H9 (cell line): ENCODE measurements around the gene DYRK1A. TPM values are rescaled to one million over a fixed set of nuclear protein-coding genes. Genes with fewer than 3 reads are reported as not detected.

Experiments
- DNase-seq: peaks from one replicate; pipeline ENCODE4 v3.0.0-alpha.2; 2017
- H2AFZ ChIP-seq: one replicate; pipeline ENCODE4 v1.6.1; 2013; ENCODE audit warnings: mild to moderate bottlenecking, low read length, control low read depth, moderate library complexity
- H2AK5ac ChIP-seq: 2 replicates; pipeline ENCODE4 v1.6.1; 2013; ENCODE audit warnings: low read length, control low read depth, mixed read lengths; ENCODE audit not compliant: insufficient read length
- H2BK120ac ChIP-seq: one replicate; pipeline ENCODE4 v1.6.1; 2013; ENCODE audit warnings: low read depth, mild to moderate bottlenecking, low read length, control low read depth, inconsistent platforms; ENCODE audit not compliant: poor library complexity, severe bottlenecking
- H2BK12ac ChIP-seq: 2 replicates; pipeline ENCODE4 v1.6.1; 2013; ENCODE audit warnings: low read length, control low read depth, mixed read lengths, low read depth; ENCODE audit not compliant: insufficient read length
- H2BK15ac ChIP-seq: 2 replicates; pipeline ENCODE4 v1.6.1; 2013; ENCODE audit warnings: low read depth, low read length, control low read depth
- H2BK20ac ChIP-seq: one replicate; pipeline ENCODE4 v1.6.1; 2013; ENCODE audit warnings: low read depth, mild to moderate bottlenecking, low read length, control low read depth, inconsistent platforms; ENCODE audit not compliant: poor library complexity, severe bottlenecking
- H2BK5ac ChIP-seq: 2 replicates; pipeline ENCODE4 v1.6.1; 2013; ENCODE audit warnings: low read length, control low read depth, mixed read lengths; ENCODE audit not compliant: insufficient read length
- H3K14ac ChIP-seq: 2 replicates; pipeline ENCODE4 v1.6.1; 2013; ENCODE audit warnings: low read length, control low read depth; ENCODE audit not compliant: insufficient read depth
- H3K18ac ChIP-seq: 2 replicates; pipeline ENCODE4 v1.6.1; 2013; ENCODE audit warnings: low read depth, mild to moderate bottlenecking, mixed read lengths, low read length, control low read depth; ENCODE audit not compliant: insufficient read length
- H3K23ac ChIP-seq: 2 replicates; pipeline ENCODE4 v1.6.1; 2013; ENCODE audit warnings: low read length, control low read depth, mixed read lengths, low read depth; ENCODE audit not compliant: insufficient read length
- H3K23me2 ChIP-seq: 2 replicates; pipeline ENCODE4 v1.6.1; 2013; ENCODE audit warnings: low read depth, mild to moderate bottlenecking, mixed read lengths, low read length, control low read depth; ENCODE audit not compliant: insufficient read length, poor library complexity, severe bottlenecking
- H3K27ac ChIP-seq: 2 replicates; pipeline ENCODE4 v1.5.1; 2013; ENCODE audit warnings: low read length, control low read depth, mixed read lengths, low read depth; ENCODE audit not compliant: insufficient read length
- H3K27me3 ChIP-seq: 2 replicates; pipeline ENCODE4 v1.6.1; 2013; ENCODE audit warnings: low read length, control low read depth, inconsistent platforms; ENCODE audit not compliant: insufficient read depth
- H3K4ac ChIP-seq: 2 replicates; pipeline ENCODE4 v1.6.1; 2013; ENCODE audit warnings: low read depth, mild to moderate bottlenecking, control low read depth, inconsistent platforms, low read length, moderate library complexity
- H3K4me1 ChIP-seq: 2 replicates; pipeline ENCODE4 v1.6.1; 2013; ENCODE audit warnings: low read length, control low read depth, inconsistent platforms; ENCODE audit not compliant: insufficient read depth
- H3K4me2 ChIP-seq: 2 replicates; pipeline ENCODE4 v1.6.1; 2013; ENCODE audit warnings: low read length, control low read depth, mixed read lengths; ENCODE audit not compliant: insufficient read length, insufficient read depth
- H3K56ac ChIP-seq: 2 replicates; pipeline ENCODE4 v1.6.1; 2013; ENCODE audit warnings: low read depth, mild to moderate bottlenecking, mixed read lengths, low read length, control low read depth; ENCODE audit not compliant: insufficient read length
- H3K79me1 ChIP-seq: 2 replicates; pipeline ENCODE4 v1.6.1; 2013; ENCODE audit warnings: low read depth, mild to moderate bottlenecking, moderate library complexity, low read length, control low read depth, inconsistent platforms; ENCODE audit not compliant: insufficient read depth, poor library complexity, severe bottlenecking
- H3K79me2 ChIP-seq: 2 replicates; pipeline ENCODE4 v1.6.1; 2013; ENCODE audit warnings: low read length, control low read depth, inconsistent platforms; ENCODE audit not compliant: insufficient read depth
- H3K9ac ChIP-seq: 2 replicates; pipeline ENCODE4 v1.6.1; 2013; ENCODE audit warnings: low read length, control low read depth, mixed read lengths; ENCODE audit not compliant: insufficient read length; ENCODE audit errors: extremely low read depth
- H3K9me3 ChIP-seq: one replicate; pipeline ENCODE4 v1.6.1; 2013; ENCODE audit warnings: low read depth, low read length, inconsistent platforms; ENCODE audit not compliant: control insufficient read depth
- H3T11ph ChIP-seq: one replicate; pipeline ENCODE4 v1.6.1; 2013; ENCODE audit warnings: mild to moderate bottlenecking, low read length, control low read depth, inconsistent platforms
- H4K20me1 ChIP-seq: one replicate; pipeline ENCODE4 v1.6.1; 2013; ENCODE audit not compliant: control insufficient read depth, insufficient read length, insufficient read depth
- H4K5ac ChIP-seq: 2 replicates; pipeline ENCODE4 v1.6.1; 2013; ENCODE audit warnings: low read depth, mild to moderate bottlenecking, mixed read lengths, low read length, control low read depth; ENCODE audit not compliant: insufficient read length
- H4K8ac ChIP-seq: replicated peaks from 2 replicates; pipeline ENCODE4 v1.6.1; 2013; ENCODE audit warnings: low read length, control low read depth, mixed read lengths, low read depth; ENCODE audit not compliant: insufficient read length
- H4K91ac ChIP-seq: 2 replicates; pipeline ENCODE4 v1.6.1; 2013; ENCODE audit warnings: low read depth, mild to moderate bottlenecking, moderate library complexity, mixed read lengths, low read length, control low read depth; ENCODE audit not compliant: insufficient read length
- H3K27ac Mint-ChIP-seq, 3 experiments: 2 replicates in 2 of 3; 3 replicates in 1 of 3; pipeline ENCODE4 v1.8.0; 2020 to 2021; ENCODE audit warnings: mixed read lengths in 3 of 3, mild to moderate bottlenecking in 1 of 3, moderate library complexity in 1 of 3
- H3K27me3 Mint-ChIP-seq: 2 replicates; pipeline ENCODE4 v1.8.0; 2021; ENCODE audit warnings: low read depth, mild to moderate bottlenecking, moderate library complexity, mixed read lengths
- H3K36me3 Mint-ChIP-seq, 3 experiments: 2 replicates in 2 of 3; 3 replicates in 1 of 3; pipeline ENCODE4 v1.8.0; 2020 to 2021; ENCODE audit warnings: low read depth in 3 of 3, mixed read lengths in 3 of 3; ENCODE audit not compliant: insufficient read depth in 1 of 3
- H3K4me1 Mint-ChIP-seq, 2 experiments: 2 replicates each; pipeline ENCODE4 v1.8.0; 2020; ENCODE audit warnings: mixed read lengths in 2 of 2
- H3K4me3 Mint-ChIP-seq, 2 experiments: 2 replicates in 1 of 2; 3 replicates in 1 of 2; pipeline ENCODE4 v1.8.0; 2020 to 2021; ENCODE audit warnings: mild to moderate bottlenecking in 2 of 2, mixed read lengths in 2 of 2, moderate library complexity in 1 of 2
- H3K9me3 Mint-ChIP-seq, 2 experiments: 2 replicates in 1 of 2; 3 replicates in 1 of 2; pipeline ENCODE4 v1.8.0; 2020; ENCODE audit warnings: mild to moderate bottlenecking in 2 of 2, mixed read lengths in 2 of 2, moderate library complexity in 1 of 2
- CTCF ChIP-seq: fragments of 200-600 bp; sonication (generic); conservative IDR thresholded peaks from 3 replicates; pipeline ENCODE4 v1.8.0; 2021; ENCODE audit warnings: antibody characterized with exemption, mild to moderate bottlenecking
- WGBS: extraction: QIAGEN DNeasy Blood & Tissue Kit; methylation state at CpG from one replicate; pipeline ENCODE4 v1.1.7; 2013; ENCODE audit warnings: missing lambda C conversion rate, low lambda C conversion rate, mixed read lengths; ENCODE audit not compliant: insufficient read length; ENCODE audit errors: extremely low coverage; 5-methylcytosine and 5-hydroxymethylcytosine counted together
- total RNA-seq: library from RNA; stranded (reverse); gene quantifications from 2 replicates; pipeline ENCODE4 v1.2.1, GENCODE V29; 2021

The DYRK1A gene
- total RNA-seq, 1 experiment from 2014 or later, result 73.6 TPM

GRCh38 chr21:37472581-37472980, 106.0 kb downstream of the DYRK1A start:
- H2BK15ac ChIP-seq, result no peak overlapping the region
- H4K5ac ChIP-seq, result no peak overlapping the region
- no peak overlapping the region for H2BK120ac ChIP-seq
- Mint-ChIP-seq H3K36me3 (peaks cover 20 to 37% (median 34%) of the 10 kb centered on the region in 3 experiments), H3K27ac (no peak overlapping the region), H3K27me3 (no peaks in the 10 kb centered on the region), H3K4me1 (peaks cover 40 to 48% of the 10 kb centered on the region in 2 experiments), H3K4me3 (no peak overlapping the region), H3K9me3 (peaks cover 3 to 9% of the 10 kb centered on the region in 2 experiments; a peak in 4 of 5 replicates)
- no peak for DNase-seq
- no peaks in the 10 kb centered on the region for H3K23me2 ChIP-seq
- H4K20me1 ChIP-seq, result no peaks in the 10 kb centered on the region
- no peaks in the 10 kb centered on the region for H3K27me3 ChIP-seq
- H2AK5ac ChIP-seq, result no peak overlapping the region
- no peak overlapping the region; the same call in 1 of the 2 replicates for H3K14ac ChIP-seq
- H3K18ac ChIP-seq, result no peak overlapping the region
- no peak overlapping the region for H2BK12ac ChIP-seq
- no peak overlapping the region for H2BK20ac ChIP-seq
- H4K91ac ChIP-seq, result no peak overlapping the region
- no peak overlapping the region for H3K56ac ChIP-seq
- H4K8ac ChIP-seq, result no peak overlapping the region
- H3K4me1 ChIP-seq, result no peaks in the 10 kb centered on the region; the same call in 1 of the 2 replicates
- H3K9me3 ChIP-seq, result no peaks in the 10 kb centered on the region
- H3K79me1 ChIP-seq, result peaks cover 29% of the 10 kb centered on the region
- H2AFZ ChIP-seq, result no peak overlapping the region
- peaks cover 30% of the 10 kb centered on the region; the same call in 1 of the 2 replicates for H3K79me2 ChIP-seq
- no peak overlapping the region for H3K9ac ChIP-seq
- no peak overlapping the region for H2BK5ac ChIP-seq
- H3K4me2 ChIP-seq, result no peak overlapping the region
- H3K4ac ChIP-seq, result no peak overlapping the region
- no CpG with 5 or more reads among the region's 4 CpGs for WGBS
- no peak overlapping the region for H3K27ac ChIP-seq
- no peak overlapping the region for H3T11ph ChIP-seq
- TF ChIP-seq CTCF, result no peak
- no peak overlapping the region for H3K23ac ChIP-seq
